ENCODE data around the gene RHOBTB1.

RHOBTB1 gene

DNA sequence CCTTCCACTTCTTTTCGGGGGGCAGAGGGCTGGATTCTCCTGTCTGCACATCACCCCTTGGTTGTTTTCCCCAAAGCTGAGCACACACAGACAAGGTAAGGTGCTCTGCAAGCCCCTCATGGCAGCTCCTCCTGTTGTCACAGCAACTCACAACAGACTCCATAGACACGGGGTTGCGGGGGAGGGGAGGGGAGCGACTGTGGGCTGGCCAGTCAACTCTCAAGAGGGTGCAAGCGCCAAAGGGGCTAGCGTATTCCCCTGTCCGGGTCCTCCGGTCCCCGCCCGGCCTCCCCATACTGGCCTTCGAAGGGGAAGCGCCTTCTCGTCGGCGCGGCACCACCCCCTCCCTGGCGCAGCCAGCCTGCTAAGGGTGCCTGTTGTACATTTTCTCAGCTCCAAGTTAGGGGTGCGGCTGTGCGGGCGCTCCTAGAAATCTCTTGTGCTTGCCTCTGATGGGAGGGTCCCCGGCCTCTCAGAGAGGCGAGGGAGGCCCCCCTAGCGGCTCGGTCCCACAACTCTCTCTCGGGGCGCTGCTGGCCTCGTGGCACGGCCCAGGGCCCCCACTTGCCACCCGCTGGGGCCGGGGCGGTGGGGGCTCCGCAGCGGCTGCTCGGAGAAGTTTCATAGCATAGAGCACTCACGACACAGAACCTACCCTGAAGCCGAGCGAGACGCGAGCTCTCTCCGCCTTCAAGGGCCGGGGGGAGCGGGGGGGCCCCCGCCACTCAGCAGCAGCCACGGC, 498 bp downstream of the RHOBTB1 start:
- in situ Hi-C loops (cut with HindIII; ENCODE audit: low sequenced_read_pairs) = no loop called here

DNA sequence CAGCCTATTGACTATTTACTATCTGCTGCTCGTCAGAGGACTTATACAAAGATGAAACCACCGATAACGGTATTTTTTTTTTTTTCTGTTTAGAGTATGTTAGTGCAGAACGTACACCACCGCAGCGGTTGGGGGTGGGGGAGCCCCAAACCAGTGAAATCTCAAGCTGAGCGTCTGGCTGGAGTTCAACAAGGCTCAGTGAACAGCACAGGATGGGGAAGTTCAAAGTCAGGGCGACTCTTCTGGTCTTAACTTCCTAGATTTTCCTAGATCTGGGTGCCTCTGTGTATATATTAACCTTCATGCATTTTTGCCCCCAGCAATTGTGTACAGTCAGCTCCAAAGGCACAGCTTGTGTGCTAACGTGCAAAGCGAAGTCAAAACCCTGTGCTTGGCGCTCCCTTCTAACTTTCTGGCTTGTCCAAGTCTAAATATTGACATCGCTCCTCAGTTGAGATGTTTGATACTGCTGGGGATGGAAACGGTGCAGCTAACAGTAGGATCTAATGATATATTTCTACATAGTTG, 1.1 kb downstream of the RHOBTB1 start:
- in situ Hi-C loops (cut with HindIII; ENCODE audit: low sequenced_read_pairs) = no loop called here

GRCh38 chr10:60942134-60942787, 1.7 kb downstream of the RHOBTB1 start:
- in situ Hi-C loops (cut with HindIII; ENCODE audit: low sequenced_read_pairs) = no loop called here

GRCh38 chr10:60940446-60940845, 3.5 kb downstream of the RHOBTB1 start:
- in situ Hi-C loops (cut with HindIII; ENCODE audit: low sequenced_read_pairs) = no loop called here

DNA sequence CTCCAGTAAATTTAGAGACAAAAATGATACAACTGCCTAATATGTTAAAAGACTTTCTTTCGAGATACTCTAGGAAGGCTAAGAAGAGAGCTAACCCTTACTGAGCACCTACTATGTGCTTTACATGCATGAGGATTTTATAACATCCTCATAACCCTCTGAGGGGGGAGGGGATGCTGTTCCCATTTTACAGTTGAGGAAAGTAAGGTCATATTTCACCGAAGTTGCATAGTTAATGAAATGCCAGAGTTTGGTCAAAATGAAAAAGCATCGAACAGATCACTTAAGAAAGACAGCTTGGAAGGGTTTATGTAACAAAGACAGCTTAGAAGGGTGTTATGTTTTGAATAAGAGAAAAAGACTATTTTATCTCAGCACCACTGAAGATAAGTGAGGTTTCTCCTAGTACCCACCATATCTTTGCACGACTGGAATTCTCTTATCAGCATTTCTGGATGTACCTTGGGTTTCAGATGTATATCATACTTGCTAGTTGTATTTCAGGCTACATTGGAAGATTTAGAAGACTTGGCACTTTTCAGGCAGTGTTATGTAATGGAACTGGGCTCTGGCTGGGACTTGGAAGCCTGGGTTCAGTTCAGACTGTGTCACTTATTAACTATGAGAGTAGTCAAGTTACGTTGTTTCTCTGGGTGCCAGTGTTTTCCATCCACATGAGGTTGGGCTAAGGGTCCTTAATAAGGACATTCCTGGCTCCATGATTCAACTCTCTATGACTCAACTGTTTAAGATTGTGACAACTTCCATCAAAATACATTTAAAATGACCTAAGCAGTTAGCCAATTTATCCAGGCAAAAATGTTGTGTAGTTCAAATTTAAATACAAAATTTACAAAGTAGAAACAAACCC, 6.0 kb downstream of the RHOBTB1 start:
- in situ Hi-C loops (cut with HindIII; ENCODE audit: low sequenced_read_pairs) = no loop called here

DNA sequence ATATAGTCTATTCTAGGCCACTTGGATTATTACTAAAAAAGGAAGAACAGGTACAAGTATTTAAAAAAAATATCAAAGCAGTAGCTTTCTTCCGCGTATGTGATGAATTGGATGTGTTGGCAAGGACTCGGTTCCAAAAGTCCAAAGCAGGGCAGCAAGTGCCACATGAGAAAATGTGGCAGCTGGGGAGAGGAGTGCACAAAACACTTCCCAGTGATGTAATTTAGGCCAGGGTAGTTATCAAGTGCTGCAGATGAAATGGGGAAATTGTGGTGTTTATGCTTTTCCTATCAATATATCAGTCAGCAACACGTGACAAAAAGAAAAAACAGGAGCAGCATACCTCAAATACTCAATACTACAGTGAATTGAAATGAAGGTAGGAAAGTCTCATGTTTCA, 7.0 kb downstream of the RHOBTB1 start:
- in situ Hi-C loops (cut with HindIII; ENCODE audit: low sequenced_read_pairs) = no loop called here

DNA sequence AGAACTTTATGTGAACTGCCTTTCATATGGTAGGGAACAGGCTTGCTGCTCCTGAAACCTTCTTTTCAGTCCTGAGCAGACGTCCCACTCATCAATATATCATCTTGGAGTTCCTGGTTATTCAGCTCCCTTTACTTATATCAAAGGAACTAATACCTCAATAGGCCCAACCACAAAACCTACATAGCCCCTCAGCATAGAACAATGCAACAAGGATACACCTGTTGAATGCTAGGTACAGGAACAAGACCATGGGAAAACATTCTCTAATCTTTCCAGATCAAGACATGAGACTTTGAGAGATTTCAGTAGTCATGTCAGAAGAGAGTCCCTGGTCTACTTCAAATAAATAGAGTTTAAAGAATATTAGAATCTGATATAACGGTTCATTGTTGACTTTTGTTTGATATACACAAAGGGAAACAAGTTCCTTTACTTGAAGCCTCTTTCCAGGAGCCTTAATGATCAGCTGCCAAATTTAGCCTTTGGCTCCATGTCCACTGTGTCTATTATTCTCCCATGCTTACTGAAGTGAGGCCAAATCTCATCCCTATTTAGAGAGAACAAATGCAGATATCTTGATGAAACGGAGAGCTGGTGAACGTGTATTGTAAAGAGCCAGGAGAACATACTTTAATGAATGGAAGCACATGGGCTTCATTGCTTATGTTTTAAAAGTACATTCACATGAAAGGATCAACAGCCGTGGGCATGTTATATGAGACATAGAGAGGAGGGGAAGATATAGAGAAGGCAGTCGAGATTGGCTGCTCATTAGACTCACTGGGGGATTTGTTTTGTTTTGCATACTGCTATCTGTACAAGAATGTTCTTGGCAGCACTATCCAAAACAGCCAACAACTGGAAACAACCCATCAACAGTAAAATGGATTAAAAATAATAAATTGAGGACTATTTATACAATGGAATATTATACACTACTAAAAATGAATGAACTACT, 9.5 kb downstream of the RHOBTB1 start:
- in situ Hi-C loops (cut with HindIII; ENCODE audit: low sequenced_read_pairs) = no loop called here

DNA sequence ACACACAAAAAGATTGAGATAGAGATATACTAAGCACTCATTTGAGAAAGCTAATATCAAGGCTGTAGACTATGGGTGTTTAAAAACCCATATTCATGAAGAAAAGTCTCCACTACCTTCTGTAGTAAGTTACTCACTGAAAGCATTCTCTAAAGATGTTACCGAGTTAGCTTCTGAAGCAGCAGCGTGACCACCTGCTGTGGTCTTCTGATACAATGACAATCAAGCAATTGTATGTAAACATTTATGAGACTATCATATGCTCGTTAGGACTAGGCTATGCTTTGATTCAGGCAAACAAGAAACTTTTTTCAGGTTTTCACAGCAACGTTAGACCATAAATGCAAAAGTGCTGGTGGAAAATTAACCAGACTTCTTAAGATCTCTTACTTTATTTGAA, 11.2 kb downstream of the RHOBTB1 start:
- in situ Hi-C loops (cut with HindIII; ENCODE audit: low sequenced_read_pairs) = no loop called here

DNA sequence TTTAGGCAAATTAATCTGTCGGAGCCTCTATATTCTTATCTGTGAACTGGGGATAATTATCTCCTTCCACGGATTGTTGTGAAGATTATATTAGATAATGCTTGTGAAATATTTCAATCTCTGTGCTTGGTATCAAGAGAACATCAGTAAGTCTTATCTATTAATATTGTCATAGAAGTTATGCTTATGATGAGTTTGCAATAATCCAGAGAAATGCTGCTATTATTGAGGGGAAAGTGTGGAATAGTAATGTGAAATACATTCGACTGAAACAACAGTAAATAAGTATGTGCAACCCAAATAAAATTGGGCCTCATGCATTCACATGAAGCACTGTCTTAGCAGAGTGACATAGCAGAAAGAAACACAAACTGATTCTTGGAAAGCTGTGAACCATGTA, 13.7 kb downstream of the RHOBTB1 start:
- in situ Hi-C loops (cut with HindIII; ENCODE audit: low sequenced_read_pairs) = no loop called here

- in situ Hi-C loops (cut with HindIII; ENCODE audit: low sequenced_read_pairs) = no loop called here
Observed at GRCh38 chr10:60921633-60922032, 22.4 kb downstream of the RHOBTB1 start.

DNA sequence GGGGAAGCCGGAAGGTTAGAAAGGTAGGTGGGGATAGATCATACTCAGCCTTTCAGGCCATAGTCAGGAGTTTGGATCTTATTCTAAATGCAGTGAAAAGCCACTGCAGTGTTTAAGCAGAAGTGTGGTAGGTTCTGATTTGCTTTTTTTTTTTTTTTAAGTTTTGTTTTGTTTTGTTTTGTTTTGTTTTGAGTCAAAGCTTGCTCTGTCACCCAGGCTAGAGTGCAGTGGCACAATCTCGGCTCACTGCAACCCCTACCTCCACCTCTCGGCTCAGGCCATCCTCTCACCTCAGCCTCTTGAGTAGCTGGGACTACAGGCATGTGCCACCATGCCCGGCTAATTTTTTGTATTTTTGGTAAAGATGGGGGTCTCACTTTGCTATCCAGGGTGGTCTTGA, 23.5 kb downstream of the RHOBTB1 start:
- in situ Hi-C loops (cut with HindIII; ENCODE audit: low sequenced_read_pairs) = no loop called here

DNA sequence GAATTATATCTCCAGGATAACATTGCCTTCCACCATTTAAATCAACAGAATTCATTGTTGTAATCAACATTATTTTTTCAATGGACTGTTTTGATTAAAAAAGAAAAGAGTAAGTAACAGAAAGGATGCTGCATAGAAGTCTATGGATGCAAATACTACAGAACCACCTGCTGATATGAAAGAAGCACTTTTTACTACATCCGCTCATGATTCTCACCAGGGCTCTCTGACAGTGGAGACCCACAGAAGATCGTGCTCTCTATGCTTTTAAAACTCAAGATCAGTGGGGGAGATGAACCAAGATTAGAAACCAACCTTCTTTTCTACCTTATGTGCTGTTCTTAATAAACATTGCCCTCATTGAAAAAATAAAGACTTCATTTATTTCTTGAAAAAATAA, 24.4 kb downstream of the RHOBTB1 start:
- in situ Hi-C loops (cut with HindIII; ENCODE audit: low sequenced_read_pairs) = loop anchor here (5.0 kb wide), 1 partner anchor 33 kb away; no protein-coding TSS in a partner anchor

DNA sequence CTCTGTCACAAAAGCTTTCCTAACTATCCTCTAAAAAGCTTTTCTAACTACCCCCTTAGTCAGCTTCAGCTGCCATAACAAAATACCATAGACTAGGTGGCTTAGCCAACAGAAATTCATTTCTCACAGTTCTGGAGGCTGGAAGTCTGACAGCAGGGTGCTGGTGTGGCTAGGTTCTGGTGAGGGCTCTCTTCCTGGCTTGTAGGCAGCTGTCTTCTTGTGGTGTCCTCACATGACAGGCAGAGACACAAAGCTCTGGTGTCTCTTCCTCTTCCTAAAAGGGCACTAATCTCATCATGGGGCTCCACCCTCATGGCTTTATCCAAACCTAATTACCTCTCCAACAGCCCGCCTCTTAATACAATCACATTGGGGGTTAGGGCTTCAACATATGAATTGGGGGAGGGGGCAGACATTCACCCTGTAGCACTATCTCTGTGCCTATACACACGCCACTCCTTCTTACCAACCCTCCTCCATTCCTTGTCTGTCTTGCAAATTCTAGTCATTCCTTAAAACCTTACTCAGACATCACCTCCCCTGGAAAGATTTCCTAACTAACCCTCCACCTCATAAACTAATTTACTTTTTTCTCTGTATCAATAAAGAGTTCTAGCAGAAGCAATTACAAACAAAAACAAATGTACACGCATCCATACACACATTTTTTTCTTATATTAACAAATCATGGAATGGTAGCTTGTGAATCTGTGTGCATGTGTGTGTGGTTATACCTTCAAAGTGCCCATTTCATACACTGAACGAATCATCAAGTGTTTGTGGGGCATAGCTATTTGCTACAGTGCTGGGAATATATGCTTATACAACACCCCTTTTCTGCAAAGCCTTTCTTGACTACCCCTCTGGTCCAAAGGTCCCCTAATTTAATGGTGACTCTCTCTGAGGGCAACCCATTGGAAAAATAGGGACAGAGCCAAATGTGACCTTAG, 26.4 kb downstream of the RHOBTB1 start:
- in situ Hi-C loops (cut with HindIII; ENCODE audit: low sequenced_read_pairs) = loop anchor here (5.0 kb wide), 1 partner anchor 35 kb away; no protein-coding TSS in a partner anchor

DNA sequence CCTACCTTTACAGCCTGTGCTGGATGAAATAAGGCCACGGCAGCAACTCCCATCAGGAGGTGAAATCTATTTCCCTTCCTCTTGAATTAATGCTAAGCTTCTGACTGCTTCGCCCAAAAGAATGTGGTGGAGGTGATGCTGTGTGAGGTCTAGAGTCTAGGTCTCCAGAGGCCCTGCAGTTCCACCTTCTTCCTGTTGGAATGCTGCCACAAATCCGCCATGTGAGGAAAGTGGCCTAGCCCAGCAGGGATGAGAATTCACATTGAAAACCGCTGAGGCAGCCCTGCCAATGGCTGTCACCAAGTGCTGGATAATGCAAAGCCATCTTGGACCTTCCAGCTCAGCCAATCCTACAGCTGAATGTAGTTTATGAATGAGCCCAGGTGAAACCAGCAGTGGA, 28.0 kb downstream of the RHOBTB1 start:
- in situ Hi-C loops (cut with HindIII; ENCODE audit: low sequenced_read_pairs) = loop anchor here (5.0 kb wide), 1 partner anchor 36 kb away; no protein-coding TSS in a partner anchor

DNA sequence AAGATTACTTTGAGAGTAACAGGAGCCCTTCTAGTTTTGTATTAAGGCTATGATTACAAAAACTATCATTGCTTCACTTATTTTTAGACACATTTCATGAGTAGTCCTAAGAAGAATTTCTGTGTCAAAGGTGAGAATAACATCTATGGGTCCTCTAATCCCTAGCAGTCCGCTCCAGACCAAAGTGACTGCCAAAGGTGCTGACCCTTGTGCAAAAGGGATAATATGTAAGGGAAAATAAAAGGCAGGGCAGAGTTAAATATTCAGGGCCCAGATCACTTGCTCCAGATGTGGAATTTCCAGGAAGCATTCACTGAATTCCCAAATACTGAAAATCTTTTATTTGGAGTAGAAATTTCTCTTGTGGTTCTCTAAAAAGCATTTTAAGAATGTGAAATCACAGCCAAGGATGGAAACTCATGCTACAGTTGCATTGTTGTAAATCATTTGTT, 29.3 kb downstream of the RHOBTB1 start:
- in situ Hi-C loops (cut with HindIII; ENCODE audit: low sequenced_read_pairs) = loop anchor here (5.0 kb wide), 1 partner anchor 38 kb away; no protein-coding TSS in a partner anchor

DNA sequence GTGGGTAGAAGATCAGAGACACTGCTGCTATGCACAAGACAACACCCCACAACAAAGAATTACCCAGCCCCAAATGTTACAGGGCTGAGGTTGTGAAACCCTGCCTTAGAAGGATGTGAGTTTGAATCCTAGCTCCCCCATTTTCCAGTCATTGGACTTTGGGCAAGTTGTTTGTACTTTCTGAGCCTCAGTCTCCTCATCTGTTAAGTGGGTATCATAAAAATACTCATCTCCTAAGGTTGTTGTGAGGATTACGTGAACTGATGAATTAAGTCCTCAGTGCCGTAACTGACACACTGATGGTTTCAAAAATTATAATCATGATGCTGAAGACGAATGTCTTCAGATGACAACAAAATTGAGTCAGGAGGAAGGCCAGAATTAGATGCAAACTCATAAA, 30.3 kb downstream of the RHOBTB1 start:
- in situ Hi-C loops (cut with HindIII; ENCODE audit: low sequenced_read_pairs) = no loop called here

- in situ Hi-C loops (cut with HindIII; ENCODE audit: low sequenced_read_pairs) = no loop called here
Observed at GRCh38 chr10:60913071-60913470, 30.9 kb downstream of the RHOBTB1 start.

DNA sequence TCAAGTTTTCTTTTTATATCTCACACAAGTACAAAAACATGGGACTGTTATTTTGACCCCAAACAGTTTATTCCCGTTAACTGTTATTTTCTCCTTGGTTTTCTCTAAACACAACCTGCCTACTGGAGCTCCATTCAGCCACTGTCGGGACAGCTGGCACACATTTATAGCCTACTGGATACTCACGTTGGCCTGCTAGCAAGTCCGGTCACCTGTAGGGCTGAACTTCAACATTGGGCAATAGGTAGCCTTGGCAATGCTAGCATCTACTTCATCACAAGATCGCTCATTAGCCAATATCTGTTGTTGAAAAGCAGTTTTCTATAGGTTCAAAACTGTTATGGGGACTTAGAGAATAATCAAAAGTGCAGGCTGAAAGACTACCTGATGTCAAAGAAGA, 32.3 kb downstream of the RHOBTB1 start:
- in situ Hi-C loops (cut with HindIII; ENCODE audit: low sequenced_read_pairs) = no loop called here

DNA sequence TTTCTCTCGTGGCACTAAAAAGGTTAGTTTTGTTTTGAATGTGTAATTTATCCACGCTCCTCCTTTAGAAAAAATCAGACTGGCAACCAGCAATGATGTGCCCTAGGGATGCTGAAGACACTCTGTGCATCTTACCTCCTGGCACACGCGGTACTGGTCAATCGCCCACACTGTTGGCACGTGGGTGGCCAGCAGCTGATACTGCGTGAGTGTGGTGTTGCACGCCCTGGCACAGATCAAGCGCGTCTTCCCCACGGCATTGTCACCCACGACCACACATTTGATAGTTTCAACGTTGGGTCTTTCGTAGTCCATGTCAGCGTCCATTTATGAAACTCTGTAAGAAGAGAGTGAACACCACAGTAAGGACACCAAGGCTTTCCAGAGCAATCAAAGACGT, 32.8 kb downstream of the RHOBTB1 start:
- in situ Hi-C loops (cut with HindIII; ENCODE audit: low sequenced_read_pairs) = no loop called here

All from endothelial cell of hepatic sinusoid (primary cell).